Measurements from ENCODE around the gene PDSS2. TPM values are rescaled to one million over a fixed set of nuclear protein-coding genes. Genes with fewer than 3 reads are reported as not detected.

Gene PDSS2
- polyA plus RNA-seq, 1 experiment, result 11.6 TPM

DNA sequence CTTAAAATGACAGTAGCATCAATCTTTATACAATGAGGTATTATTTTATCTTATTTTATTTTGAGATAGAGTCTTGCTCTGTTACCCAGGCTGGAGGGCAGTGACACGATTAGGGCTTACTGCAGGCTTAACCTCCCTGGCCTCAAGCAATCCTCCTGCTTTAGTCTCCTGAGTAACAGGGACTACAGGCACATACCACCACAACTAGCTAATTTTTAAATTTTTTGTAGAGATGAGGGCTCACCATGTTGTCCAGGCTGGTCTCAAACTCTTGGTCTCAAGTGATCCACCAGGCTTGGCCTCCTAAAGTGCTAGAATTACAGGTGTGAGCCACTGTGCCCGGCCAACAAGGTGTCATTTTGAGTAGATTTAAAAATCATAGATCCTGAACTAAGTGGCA lies 125.9 kb downstream of the PDSS2 start:
- POLR2A ChIA-PET, result no interaction called here
- H3K36me3 ChIP-seq (ENCODE audit: control insufficient read depth, insufficient read depth, low read length), result peaks cover 1% of the 10 kb centered on the region
- TF ChIP-seq, protein P1, sequence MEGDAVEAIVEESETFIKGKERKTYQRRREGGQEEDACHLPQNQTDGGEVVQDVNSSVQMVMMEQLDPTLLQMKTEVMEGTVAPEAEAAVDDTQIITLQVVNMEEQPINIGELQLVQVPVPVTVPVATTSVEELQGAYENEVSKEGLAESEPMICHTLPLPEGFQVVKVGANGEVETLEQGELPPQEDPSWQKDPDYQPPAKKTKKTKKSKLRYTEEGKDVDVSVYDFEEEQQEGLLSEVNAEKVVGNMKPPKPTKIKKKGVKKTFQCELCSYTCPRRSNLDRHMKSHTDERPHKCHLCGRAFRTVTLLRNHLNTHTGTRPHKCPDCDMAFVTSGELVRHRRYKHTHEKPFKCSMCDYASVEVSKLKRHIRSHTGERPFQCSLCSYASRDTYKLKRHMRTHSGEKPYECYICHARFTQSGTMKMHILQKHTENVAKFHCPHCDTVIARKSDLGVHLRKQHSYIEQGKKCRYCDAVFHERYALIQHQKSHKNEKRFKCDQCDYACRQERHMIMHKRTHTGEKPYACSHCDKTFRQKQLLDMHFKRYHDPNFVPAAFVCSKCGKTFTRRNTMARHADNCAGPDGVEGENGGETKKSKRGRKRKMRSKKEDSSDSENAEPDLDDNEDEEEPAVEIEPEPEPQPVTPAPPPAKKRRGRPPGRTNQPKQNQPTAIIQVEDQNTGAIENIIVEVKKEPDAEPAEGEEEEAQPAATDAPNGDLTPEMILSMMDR (IDR thresholded peaks at IDR 0.05; ENCODE audit: insufficient read depth, low read depth, low read length), result no peak
- CTCF ChIA-PET, result no interaction called here
- no peaks in the 10 kb centered on the region for H3K27me3 ChIP-seq (ENCODE audit: control insufficient read depth, insufficient read depth, low read length)
- no peak for DNase-seq (ENCODE audit: low read depth)
- H3K4me3 ChIP-seq (ENCODE audit: low read depth, low read length), result no peak overlapping the region

- no peak for DNase-seq (ENCODE audit: low read depth)
- ChIA-PET POLR2A (no interaction called here), CTCF (interaction anchor here (0.8 kb wide), 1 partner anchor 14 kb away, joined by 4 read pairs; no protein-coding TSS in a partner anchor)
- TF ChIP-seq, protein P1 (IDR thresholded peaks at IDR 0.05; ENCODE audit: insufficient read depth, low read depth, low read length), result no peak
- Histone ChIP-seq H3K36me3 (ENCODE audit: control insufficient read depth, insufficient read depth, low read length) (peaks cover 1% of the 10 kb centered on the region), H3K4me3 (ENCODE audit: low read depth, low read length) (no peak overlapping the region), H3K27me3 (ENCODE audit: control insufficient read depth, insufficient read depth, low read length) (no peaks in the 10 kb centered on the region)
Measured at GRCh38 chr6:107331409-107332386, 127.7 kb downstream of the PDSS2 start.

- Histone ChIP-seq H3K4me3 (ENCODE audit: low read depth, low read length) (no peak overlapping the region), H3K27me3 (ENCODE audit: control insufficient read depth, insufficient read depth, low read length) (no peaks in the 10 kb centered on the region), H3K36me3 (ENCODE audit: control insufficient read depth, insufficient read depth, low read length) (peaks cover 1% of the 10 kb centered on the region)
- ChIA-PET POLR2A (no interaction called here), CTCF (interaction anchor here (2.9 kb wide), 1 partner anchor 11 kb away, joined by 8 read pairs; no protein-coding TSS in a partner anchor)
- DNase-seq (ENCODE audit: low read depth), result no peak
- TF ChIP-seq, protein P1 (IDR thresholded peaks at IDR 0.05; ENCODE audit: insufficient read depth, low read depth, low read length), result no peak
Measured at GRCh38 chr6:107330168-107330567, 129.2 kb downstream of the PDSS2 start.

DNA sequence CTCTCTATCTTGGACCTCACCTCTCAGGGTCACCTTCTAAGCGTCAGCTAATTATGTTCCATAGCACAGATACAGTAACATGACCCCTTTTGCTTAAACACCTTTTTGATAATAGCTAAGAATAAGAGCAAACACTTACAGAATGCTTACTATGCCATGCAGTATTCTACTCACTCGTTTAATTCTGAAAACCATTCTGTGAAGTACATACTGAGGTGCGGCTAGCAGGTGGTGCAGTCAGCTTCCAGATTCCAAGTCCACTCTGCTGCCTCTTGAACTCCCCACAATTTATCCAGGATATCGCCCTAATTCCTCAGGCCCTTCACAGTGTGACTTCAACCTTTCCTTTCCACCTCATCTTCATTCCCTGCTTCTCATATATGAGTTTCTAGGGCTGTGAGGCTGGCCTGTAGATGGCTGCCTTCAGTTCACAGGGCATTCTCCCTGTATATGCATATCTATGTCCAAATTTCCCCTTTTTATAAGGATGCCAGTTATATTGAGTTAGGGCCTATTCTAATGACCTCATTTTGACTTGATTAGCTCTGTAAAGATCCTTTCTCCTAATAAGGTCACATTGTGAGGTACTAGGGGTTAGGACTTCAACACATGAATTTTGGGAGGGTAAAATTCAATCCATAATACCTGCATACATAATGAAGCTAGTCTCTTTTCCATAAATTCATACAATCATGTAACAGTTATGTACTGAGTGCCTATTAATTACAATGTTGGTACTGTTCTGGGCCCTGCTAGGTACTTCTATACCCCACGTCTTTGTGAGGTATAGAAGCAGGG lies 130.1 kb downstream of the PDSS2 start:
- TF ChIP-seq, protein P1 (IDR thresholded peaks at IDR 0.05; ENCODE audit: insufficient read depth, low read depth, low read length), result no peak
- Histone ChIP-seq H3K36me3 (ENCODE audit: control insufficient read depth, insufficient read depth, low read length) (peaks cover 1% of the 10 kb centered on the region), H3K4me3 (ENCODE audit: low read depth, low read length) (no peak overlapping the region), H3K27me3 (ENCODE audit: control insufficient read depth, insufficient read depth, low read length) (no peaks in the 10 kb centered on the region)
- no peak for DNase-seq (ENCODE audit: low read depth)
- ChIA-PET CTCF (interaction anchor here (2.9 kb wide), 1 partner anchor 10 kb away, joined by 8 read pairs; no protein-coding TSS in a partner anchor), POLR2A (no interaction called here)

DNA sequence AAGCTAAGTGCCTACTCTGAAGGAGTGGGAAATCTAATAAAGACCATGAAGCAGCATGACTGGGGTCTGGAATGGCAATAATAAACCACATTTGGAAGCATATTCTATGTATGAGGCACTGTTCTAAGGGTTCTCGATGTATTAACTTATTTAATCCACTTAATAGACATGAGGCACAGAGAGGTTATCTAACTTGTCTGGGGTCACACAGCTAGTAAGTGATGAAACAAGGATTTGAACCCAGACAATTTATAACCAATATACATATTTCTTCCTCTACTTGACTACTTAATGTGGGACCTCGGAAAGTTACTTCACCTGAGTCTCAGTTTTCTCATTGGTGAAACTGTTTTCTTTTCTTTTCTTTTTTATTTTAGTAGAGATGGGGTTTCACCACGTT lies 131.3 kb downstream of the PDSS2 start:
- ChIA-PET POLR2A (no interaction called here), CTCF (interaction anchor here (1.4 to 2.9 kb wide), 2 partner anchors 9 to 13 kb away, joined by 7 to 8 read pairs; no protein-coding TSS in a partner anchor)

More for the DNA sequence above, 131.3 kb downstream of the PDSS2 start:
- Histone ChIP-seq H3K27me3 (ENCODE audit: control insufficient read depth, insufficient read depth, low read length) (no peaks in the 10 kb centered on the region), H3K36me3 (ENCODE audit: control insufficient read depth, insufficient read depth, low read length) (peaks cover 1% of the 10 kb centered on the region), H3K4me3 (ENCODE audit: low read depth, low read length) (no peak overlapping the region)
- no peak for DNase-seq (ENCODE audit: low read depth)
- TF ChIP-seq, protein P1 (IDR thresholded peaks at IDR 0.05; ENCODE audit: insufficient read depth, low read depth, low read length), result no peak

Measured in BJ (cell line).